Mesenchymal stem cell (in vitro differentiated cells and primary cell): ENCODE results near the gene EXO1.

ENCODE experiments used
- DNase-seq: peaks from one replicate; pipeline ENCODE4 v3.0.0-alpha.2; 2013
- H2AFZ ChIP-seq: one replicate; pipeline ENCODE4 v1.6.1; 2013; ENCODE audit warnings: low read depth, mild to moderate bottlenecking, control low read depth, inconsistent platforms, low read length, moderate library complexity
- H2AK5ac ChIP-seq: 2 replicates; pipeline ENCODE4 v1.6.1; 2013; ENCODE audit warnings: low read length, moderate library complexity, mild to moderate bottlenecking, inconsistent platforms; ENCODE audit not compliant: severe bottlenecking
- H2BK120ac ChIP-seq: one replicate; pipeline ENCODE4 v1.6.1; 2013; ENCODE audit warnings: low read depth, mild to moderate bottlenecking, inconsistent platforms, low read length, moderate library complexity
- H2BK12ac ChIP-seq, 2 experiments: one replicate each; pipeline ENCODE4 v1.6.1; 2013; ENCODE audit warnings: inconsistent platforms in 2 of 2, low read length in 2 of 2, mild to moderate bottlenecking in 2 of 2, moderate library complexity in 2 of 2, control low read depth in 1 of 2
- H2BK15ac ChIP-seq: one replicate; pipeline ENCODE4 v1.6.1; 2013; ENCODE audit warnings: mild to moderate bottlenecking, low read depth, inconsistent platforms; ENCODE audit not compliant: poor library complexity, severe bottlenecking
- H2BK5ac ChIP-seq: 2 replicates; pipeline ENCODE4 v1.6.1; 2013; ENCODE audit warnings: low read depth, mild to moderate bottlenecking, low read length, control low read depth, inconsistent platforms; ENCODE audit not compliant: poor library complexity, severe bottlenecking
- H3K14ac ChIP-seq, 2 experiments: one replicate each; pipeline ENCODE4 v1.6.1; 2013; ENCODE audit warnings: inconsistent platforms in 2 of 2, low read length in 2 of 2, control low read depth in 1 of 2, mild to moderate bottlenecking in 1 of 2, moderate library complexity in 1 of 2
- H3K18ac ChIP-seq, 2 experiments: one replicate each; pipeline ENCODE4 v1.6.1; 2013; ENCODE audit warnings: inconsistent platforms in 2 of 2, low read length in 2 of 2, control low read depth in 1 of 2, low read depth in 1 of 2, mild to moderate bottlenecking in 1 of 2
- H3K23ac ChIP-seq, 2 experiments: one replicate each; pipeline ENCODE4 v1.6.1; 2013; ENCODE audit warnings: inconsistent platforms in 2 of 2, low read length in 2 of 2, mild to moderate bottlenecking in 2 of 2, moderate library complexity in 2 of 2, control low read depth in 1 of 2
- H3K27ac ChIP-seq: 2 replicates; pipeline ENCODE4 v1.5.1; 2013; ENCODE audit warnings: mild to moderate bottlenecking, moderate library complexity, low read length, control low read depth, inconsistent platforms; ENCODE audit not compliant: poor library complexity, severe bottlenecking
- H3K27me3 ChIP-seq, 2 experiments: 2 replicates each; pipeline versions ENCODE4 v1.6.1 to v1.7.0; 2013; ENCODE audit warnings: low read length in 2 of 2, mild to moderate bottlenecking in 2 of 2, moderate library complexity in 2 of 2, control low read depth in 1 of 2, inconsistent platforms in 1 of 2; ENCODE audit not compliant: control insufficient read depth in 1 of 2, insufficient read depth in 1 of 2
- H3K36me3 ChIP-seq, 2 experiments: 2 replicates each; pipeline versions ENCODE4 v1.6.1 to v1.7.0; 2013; ENCODE audit warnings: low read length in 2 of 2, control low read depth in 1 of 2, inconsistent platforms in 1 of 2, low read depth in 1 of 2, mild to moderate bottlenecking in 1 of 2; ENCODE audit not compliant: insufficient read depth in 2 of 2, control insufficient read depth in 1 of 2
- H3K4ac ChIP-seq, 2 experiments: one replicate each; pipeline ENCODE4 v1.6.1; 2013; ENCODE audit warnings: inconsistent platforms in 2 of 2, low read length in 2 of 2, mild to moderate bottlenecking in 2 of 2, moderate library complexity in 2 of 2, control low read depth in 1 of 2, low read depth in 1 of 2
- H3K4me1 ChIP-seq: 2 replicates; pipeline ENCODE4 v1.6.1; 2013; ENCODE audit warnings: low read depth, low read length, control low read depth; ENCODE audit not compliant: control insufficient read depth, insufficient read depth
- H3K4me2 ChIP-seq: 2 replicates; pipeline ENCODE4 v1.6.1; 2013; ENCODE audit warnings: low read length, mild to moderate bottlenecking, inconsistent platforms; ENCODE audit not compliant: poor library complexity, severe bottlenecking
- H3K4me3 ChIP-seq, 2 experiments: 2 replicates each; pipeline versions ENCODE4 v1.5.1 to v1.7.0; 2013; ENCODE audit warnings: low read length in 2 of 2, mild to moderate bottlenecking in 2 of 2, control low read depth in 1 of 2, low read depth in 1 of 2; ENCODE audit not compliant: insufficient read depth in 1 of 2
- H3K79me1 ChIP-seq: replicated peaks from 2 replicates; pipeline ENCODE4 v1.6.1; 2013; ENCODE audit warnings: mild to moderate bottlenecking, control low read depth, low read length, inconsistent platforms; ENCODE audit not compliant: poor library complexity, severe bottlenecking
- H3K9ac ChIP-seq: 2 replicates; pipeline ENCODE4 v1.7.0; 2013; ENCODE audit warnings: mild to moderate bottlenecking, low read length, moderate library complexity
- H3K9me3 ChIP-seq: 2 replicates; pipeline ENCODE4 v1.7.0; 2013; ENCODE audit warnings: mild to moderate bottlenecking, low read length; ENCODE audit not compliant: control insufficient read depth
- H4K8ac ChIP-seq: one replicate; pipeline ENCODE4 v1.6.1; 2013; ENCODE audit warnings: inconsistent platforms, mild to moderate bottlenecking, low read length, moderate library complexity
- H4K91ac ChIP-seq: one replicate; pipeline ENCODE4 v1.6.1; 2013; ENCODE audit warnings: mild to moderate bottlenecking, low read length, inconsistent platforms
- WGBS: methylation state at CpG from one replicate; pipeline ENCODE4 v1.1.7; 2013; ENCODE audit warnings: mixed read lengths; 5-methylcytosine and 5-hydroxymethylcytosine counted together

EXO1 gene

GRCh38 chr1:241834733-241835377 is 13.1 kb upstream of the EXO1 start:
- Histone ChIP-seq H4K91ac (no peak overlapping the region), H3K9ac (peak overlapping the region; percentile 55), H3K9me3 (no peaks in the 10 kb centered on the region), H3K36me3 (no peaks in the 10 kb centered on the region), H2AFZ (no peak overlapping the region), H2BK5ac (no peak overlapping the region), H2BK120ac (no peak overlapping the region), H3K4me3 (no peak overlapping the region), H3K4me2 (no peak overlapping the region), H3K4ac (no peak overlapping the region), H3K79me1 (no peaks in the 10 kb centered on the region), H3K27me3 (no peaks in the 10 kb centered on the region), H3K23ac (no peak overlapping the region), H3K14ac (no peak overlapping the region), H2BK15ac (no peak overlapping the region), H4K8ac (no peak overlapping the region), H2BK12ac (no peak overlapping the region), H3K18ac (no peak overlapping the region), H3K27ac (no peak overlapping the region), H3K4me1 (no peaks in the 10 kb centered on the region), H2AK5ac (no peak overlapping the region)
- no CpG with 5 or more reads among the region's 1 CpG for WGBS
- DNase-seq, result peak; percentile 67

GRCh38 chr1:241836941-241837340 is 11.1 kb upstream of the EXO1 start:
- Histone ChIP-seq H3K4me1 (no peaks in the 10 kb centered on the region), H3K14ac (no peak overlapping the region), H3K4me2 (no peak overlapping the region), H3K9ac (no peak overlapping the region), H2BK120ac (no peak overlapping the region), H3K36me3 (no peaks in the 10 kb centered on the region), H2AK5ac (no peak overlapping the region), H4K91ac (no peak overlapping the region), H3K23ac (no peak overlapping the region), H2BK5ac (no peak overlapping the region), H3K4ac (no peak overlapping the region), H3K27me3 (no peaks in the 10 kb centered on the region), H3K27ac (no peak overlapping the region), H2AFZ (no peak overlapping the region), H2BK15ac (no peak overlapping the region), H4K8ac (no peak overlapping the region), H3K4me3 (no peak overlapping the region), H3K79me1 (no peaks in the 10 kb centered on the region), H3K9me3 (no peaks in the 10 kb centered on the region), H3K18ac (no peak overlapping the region), H2BK12ac (no peak overlapping the region)
- no peak for DNase-seq
- no CpG with 5 or more reads among the region's 2 CpGs for WGBS

GRCh38 chr1:241837416-241837815 is 10.6 kb upstream of the EXO1 start:
- no peak overlapping the region for H3K14ac ChIP-seq
- H2BK12ac ChIP-seq, result no peak overlapping the region
- H3K23ac ChIP-seq, result no peak overlapping the region
- no peaks in the 10 kb centered on the region for H3K79me1 ChIP-seq
- H3K36me3 ChIP-seq, result no peaks in the 10 kb centered on the region
- H3K27me3 ChIP-seq, result no peaks in the 10 kb centered on the region
- H3K4ac ChIP-seq, result no peak overlapping the region
- H4K91ac ChIP-seq, result no peak overlapping the region
- H4K8ac ChIP-seq, result no peak overlapping the region
- H3K4me2 ChIP-seq, result no peak overlapping the region
- no peak overlapping the region for H3K9ac ChIP-seq
- WGBS, result 79% methylated on average over 3 of the region's 5 CpGs
- no peak for DNase-seq
- no peak overlapping the region for H2BK120ac ChIP-seq
- no peak overlapping the region for H3K18ac ChIP-seq
- no peak overlapping the region for H2BK15ac ChIP-seq
- no peak overlapping the region for H3K4me3 ChIP-seq
- no peaks in the 10 kb centered on the region for H3K4me1 ChIP-seq
- no peak overlapping the region for H2BK5ac ChIP-seq
- no peak overlapping the region for H3K27ac ChIP-seq
- no peak overlapping the region for H2AK5ac ChIP-seq
- no peaks in the 10 kb centered on the region for H3K9me3 ChIP-seq
- no peak overlapping the region for H2AFZ ChIP-seq

GRCh38 chr1:241837901-241838300 is 10.1 kb upstream of the EXO1 start:
- peak overlapping the region; percentile 84 for H3K27ac ChIP-seq
- H4K91ac ChIP-seq, result no peak overlapping the region
- no peak overlapping the region for H3K23ac ChIP-seq
- no peak overlapping the region for H3K4ac ChIP-seq
- H3K4me2 ChIP-seq, result no peak overlapping the region
- H2AK5ac ChIP-seq, result no peak overlapping the region
- DNase-seq, result peak; percentile 87
- no peak overlapping the region for H3K9ac ChIP-seq
- H3K27me3 ChIP-seq, result no peaks in the 10 kb centered on the region
- H2BK5ac ChIP-seq, result no peak overlapping the region
- no peaks in the 10 kb centered on the region for H3K36me3 ChIP-seq
- no peaks in the 10 kb centered on the region for H3K79me1 ChIP-seq
- no peak overlapping the region for H2BK120ac ChIP-seq
- WGBS, result 42% methylated on average over 4 of the region's 4 CpGs
- no peaks in the 10 kb centered on the region for H3K9me3 ChIP-seq
- no peak overlapping the region for H2BK15ac ChIP-seq
- no peak overlapping the region for H3K4me3 ChIP-seq
- H3K18ac ChIP-seq, result no peak overlapping the region
- no peak overlapping the region for H4K8ac ChIP-seq
- no peak overlapping the region for H3K14ac ChIP-seq
- no peak overlapping the region for H2AFZ ChIP-seq
- no peak overlapping the region for H2BK12ac ChIP-seq
- H3K4me1 ChIP-seq, result no peaks in the 10 kb centered on the region
